ENCODE results near the gene NUDT21.

NUDT21 gene

DNA sequence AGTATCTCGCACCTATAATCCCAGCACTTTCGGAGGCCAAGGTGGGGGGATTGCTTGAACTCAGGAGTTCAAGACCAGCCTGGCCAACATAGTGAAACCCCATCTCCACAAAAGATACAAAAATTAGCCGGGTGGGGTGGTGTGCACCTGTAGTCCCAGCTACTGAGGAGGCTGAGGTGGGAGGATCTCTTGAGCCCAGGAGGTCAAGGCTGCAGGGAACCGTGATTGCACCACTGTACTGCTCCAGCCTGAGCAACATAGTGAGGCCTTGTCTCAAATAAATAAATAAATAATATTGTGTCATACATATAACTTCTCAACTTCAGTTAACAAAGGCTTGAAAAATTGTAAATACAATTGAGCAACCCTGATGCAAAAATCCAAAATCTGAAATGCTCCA is 34.0 kb downstream of the NUDT21 start:
- Histone ChIP-seq H3K9ac (no peak overlapping the region), H3K27me3 (ENCODE audit: control insufficient read depth, insufficient read depth, low read length) (no peaks in the 10 kb centered on the region), H3K36me3 (ENCODE audit: control insufficient read depth, insufficient read depth, low read length) (no peaks in the 10 kb centered on the region), H3K27ac (no peak overlapping the region), H3K4me2 (ENCODE audit: low read length) (no peak overlapping the region), H3K79me2 (peaks cover 40% of the 10 kb centered on the region), H3K4me3 (ENCODE audit: low read depth, low read length) (no peak overlapping the region), H3K9me3 (ENCODE audit: control insufficient read depth, low read length) (no peaks in the 10 kb centered on the region), H3K4me1 (peaks cover 12% of the 10 kb centered on the region), H2AFZ (no peak overlapping the region)
- TF ChIP-seq, protein P1, sequence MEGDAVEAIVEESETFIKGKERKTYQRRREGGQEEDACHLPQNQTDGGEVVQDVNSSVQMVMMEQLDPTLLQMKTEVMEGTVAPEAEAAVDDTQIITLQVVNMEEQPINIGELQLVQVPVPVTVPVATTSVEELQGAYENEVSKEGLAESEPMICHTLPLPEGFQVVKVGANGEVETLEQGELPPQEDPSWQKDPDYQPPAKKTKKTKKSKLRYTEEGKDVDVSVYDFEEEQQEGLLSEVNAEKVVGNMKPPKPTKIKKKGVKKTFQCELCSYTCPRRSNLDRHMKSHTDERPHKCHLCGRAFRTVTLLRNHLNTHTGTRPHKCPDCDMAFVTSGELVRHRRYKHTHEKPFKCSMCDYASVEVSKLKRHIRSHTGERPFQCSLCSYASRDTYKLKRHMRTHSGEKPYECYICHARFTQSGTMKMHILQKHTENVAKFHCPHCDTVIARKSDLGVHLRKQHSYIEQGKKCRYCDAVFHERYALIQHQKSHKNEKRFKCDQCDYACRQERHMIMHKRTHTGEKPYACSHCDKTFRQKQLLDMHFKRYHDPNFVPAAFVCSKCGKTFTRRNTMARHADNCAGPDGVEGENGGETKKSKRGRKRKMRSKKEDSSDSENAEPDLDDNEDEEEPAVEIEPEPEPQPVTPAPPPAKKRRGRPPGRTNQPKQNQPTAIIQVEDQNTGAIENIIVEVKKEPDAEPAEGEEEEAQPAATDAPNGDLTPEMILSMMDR (IDR thresholded peaks at IDR 0.05) = no peak

DNA sequence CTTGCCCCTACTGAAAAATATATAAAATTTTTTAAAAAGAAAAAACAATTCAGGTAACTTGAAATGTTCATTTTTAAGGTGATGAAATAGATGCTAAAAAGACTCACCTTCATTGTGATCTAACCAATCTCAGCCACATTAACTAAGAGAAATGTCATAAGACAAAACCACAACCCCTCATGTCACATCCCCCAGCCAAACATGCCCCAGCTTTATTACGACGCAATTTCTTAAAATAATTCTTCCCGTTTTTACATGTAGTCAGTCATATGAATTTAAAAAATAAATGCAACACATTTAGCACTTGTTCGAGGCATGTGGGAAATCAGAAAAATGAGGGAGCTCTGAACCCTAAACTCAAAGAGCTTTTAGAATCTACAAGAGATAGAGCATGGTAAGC is 35.3 kb downstream of the NUDT21 start:
- Histone ChIP-seq H3K27ac (no peak overlapping the region), H3K36me3 (ENCODE audit: control insufficient read depth, insufficient read depth, low read length) (no peaks in the 10 kb centered on the region), H3K27me3 (ENCODE audit: control insufficient read depth, insufficient read depth, low read length) (no peaks in the 10 kb centered on the region), H3K4me2 (ENCODE audit: low read length) (no peak overlapping the region), H3K4me1 (peaks cover 7% of the 10 kb centered on the region), H2AFZ (no peak overlapping the region), H3K4me3 (ENCODE audit: low read depth, low read length) (no peak overlapping the region), H3K9ac (no peak overlapping the region), H3K9me3 (ENCODE audit: control insufficient read depth, low read length) (no peaks in the 10 kb centered on the region), H3K79me2 (peaks cover 29% of the 10 kb centered on the region)
- TF ChIP-seq, protein P1 (IDR thresholded peaks at IDR 0.05) = no peak

DNA sequence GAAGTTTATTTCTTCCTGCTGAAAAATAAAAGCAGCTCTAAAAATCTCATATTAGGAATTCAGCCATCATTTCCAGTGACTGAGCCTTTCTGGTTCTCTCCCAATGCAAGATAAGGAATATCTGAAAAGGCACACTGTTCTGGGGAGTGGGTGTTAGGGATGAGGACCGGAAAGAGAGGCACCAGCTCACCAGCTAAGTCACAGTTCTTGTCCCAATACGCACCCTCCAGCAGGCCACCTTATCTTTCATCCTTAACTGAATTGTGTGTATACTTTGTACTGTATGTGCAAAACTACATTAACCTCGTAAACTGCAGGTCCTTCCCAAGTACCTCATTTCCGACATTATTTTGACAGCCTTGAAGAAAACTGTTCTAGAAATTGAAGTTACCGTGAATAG is 36.8 kb downstream of the NUDT21 start:
- Histone ChIP-seq H3K9me3 (ENCODE audit: control insufficient read depth, low read length) (no peaks in the 10 kb centered on the region), H3K79me2 (peaks cover 21% of the 10 kb centered on the region), H3K4me3 (ENCODE audit: low read depth, low read length) (no peak overlapping the region), H3K4me1 (no peaks in the 10 kb centered on the region), H3K27ac (no peak overlapping the region), H3K4me2 (ENCODE audit: low read length) (no peak overlapping the region), H3K27me3 (ENCODE audit: control insufficient read depth, insufficient read depth, low read length) (no peaks in the 10 kb centered on the region), H2AFZ (no peak overlapping the region), H3K36me3 (ENCODE audit: control insufficient read depth, insufficient read depth, low read length) (no peaks in the 10 kb centered on the region), H3K9ac (no peak overlapping the region)
- TF ChIP-seq, protein P1 (IDR thresholded peaks at IDR 0.05) = no peak

DNA sequence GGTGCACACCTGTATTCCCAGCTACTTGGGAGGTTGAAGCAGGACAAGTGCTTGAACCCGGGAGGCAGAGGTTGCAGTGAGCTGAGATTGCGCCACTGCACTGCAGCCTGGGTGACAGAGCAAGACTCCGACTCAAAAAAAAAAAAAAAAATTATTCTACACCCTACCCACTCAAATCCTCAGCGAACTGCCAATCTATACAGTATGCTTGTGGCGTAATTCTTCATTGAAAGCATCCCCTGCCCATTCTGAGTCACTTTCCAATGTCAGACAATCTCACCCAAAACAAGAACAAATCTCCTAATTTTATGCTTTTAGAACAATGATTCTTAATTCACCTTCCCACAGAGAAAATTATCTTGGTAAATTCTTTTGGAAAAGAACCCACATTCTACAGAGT is 37.8 kb downstream of the NUDT21 start:
- Histone ChIP-seq H3K4me1 (no peaks in the 10 kb centered on the region), H3K9ac (no peak overlapping the region)

DNA sequence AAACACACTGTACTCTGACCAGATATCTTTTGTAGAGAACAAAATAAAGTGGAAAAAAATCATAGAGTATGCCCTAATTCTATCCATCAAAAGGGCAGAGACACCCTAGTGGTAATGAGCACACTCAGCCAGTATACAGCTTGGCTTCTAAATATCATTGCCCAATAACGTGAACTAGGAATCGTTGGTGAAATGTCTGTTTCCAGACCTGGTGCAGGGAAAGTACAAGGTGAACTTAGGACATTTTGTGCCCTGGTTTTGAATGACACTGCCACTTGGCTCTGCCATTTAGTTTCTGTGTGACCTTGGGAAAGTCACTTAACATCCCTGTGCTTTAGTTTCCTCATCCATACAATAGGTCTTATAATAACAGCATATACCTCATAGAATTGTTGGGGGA is 39.5 kb downstream of the NUDT21 start:
- H2AFZ ChIP-seq = no peak overlapping the region
- no peak overlapping the region for H3K9ac ChIP-seq
- no peaks in the 10 kb centered on the region for H3K4me1 ChIP-seq
- no peak overlapping the region for H3K4me3 ChIP-seq (ENCODE audit: low read depth, low read length)
- H3K9me3 ChIP-seq (ENCODE audit: control insufficient read depth, low read length) = no peaks in the 10 kb centered on the region
- H3K4me2 ChIP-seq (ENCODE audit: low read length) = no peak overlapping the region
- H3K36me3 ChIP-seq (ENCODE audit: control insufficient read depth, insufficient read depth, low read length) = no peaks in the 10 kb centered on the region
- TF ChIP-seq, protein P1 (IDR thresholded peaks at IDR 0.05) = no peak
- no peaks in the 10 kb centered on the region for H3K27me3 ChIP-seq (ENCODE audit: control insufficient read depth, insufficient read depth, low read length)
- H3K27ac ChIP-seq = no peak overlapping the region
- peaks cover 9% of the 10 kb centered on the region for H3K79me2 ChIP-seq

More for the DNA sequence above, 37.8 kb downstream of the NUDT21 start:
- Histone ChIP-seq H3K4me2 (ENCODE audit: low read length) (no peak overlapping the region), H3K9me3 (ENCODE audit: control insufficient read depth, low read length) (no peaks in the 10 kb centered on the region), H3K27me3 (ENCODE audit: control insufficient read depth, insufficient read depth, low read length) (no peaks in the 10 kb centered on the region), H3K4me3 (ENCODE audit: low read depth, low read length) (no peak overlapping the region), H3K27ac (no peak overlapping the region), H3K79me2 (peaks cover 19% of the 10 kb centered on the region), H3K36me3 (ENCODE audit: control insufficient read depth, insufficient read depth, low read length) (no peaks in the 10 kb centered on the region), H2AFZ (no peak overlapping the region)
- TF ChIP-seq, protein P1 (IDR thresholded peaks at IDR 0.05) = no peak
